Glutamatergic neuron (in vitro differentiated cells): Measurements from ENCODE around the gene PPM1E. TPM values are rescaled to one million over a fixed set of nuclear protein-coding genes. Genes with fewer than 3 reads are reported as not detected.

Experiments
- DNase-seq: peaks from one replicate; pipeline ENCODE4 v3.0.0; 2022
- H3K27ac Mint-ChIP-seq: one replicate; pipeline ENCODE4 v1.8.0; 2020; ENCODE audit warnings: mild to moderate bottlenecking, mixed read lengths, inconsistent platforms; ENCODE audit not compliant: unreplicated experiment
- H3K27me3 Mint-ChIP-seq: one replicate; pipeline ENCODE4 v1.8.0; 2020; ENCODE audit warnings: mild to moderate bottlenecking, moderate library complexity, mixed read lengths, inconsistent platforms; ENCODE audit not compliant: unreplicated experiment
- H3K36me3 Mint-ChIP-seq: one replicate; pipeline ENCODE4 v1.8.0; 2020; ENCODE audit warnings: mild to moderate bottlenecking, mixed read lengths, inconsistent platforms; ENCODE audit not compliant: unreplicated experiment
- H3K4me1 Mint-ChIP-seq: one replicate; pipeline ENCODE4 v1.8.0; 2020; ENCODE audit warnings: mild to moderate bottlenecking, low read depth, mixed read lengths, inconsistent platforms; ENCODE audit not compliant: unreplicated experiment
- H3K4me3 Mint-ChIP-seq: one replicate; pipeline ENCODE4 v1.8.0; 2020; ENCODE audit warnings: mild to moderate bottlenecking, mixed read lengths, inconsistent platforms; ENCODE audit not compliant: unreplicated experiment
- H3K9me3 Mint-ChIP-seq: one replicate; pipeline ENCODE4 v1.8.0; 2020; ENCODE audit warnings: mild to moderate bottlenecking, moderate library complexity, mixed read lengths, inconsistent platforms; ENCODE audit not compliant: unreplicated experiment
- CTCF ChIP-seq: fragments of 200-600 bp; sonication (generic); IDR thresholded peaks from one replicate; pipeline ENCODE4 v1.5.0; 2021; ENCODE audit not compliant: partially characterized antibody, unreplicated experiment
- total RNA-seq: library from RNA; stranded (reverse); fragmentation: NEBNext Ultra II Directional; extraction: Animal tissue kit (Norgen Biotek cat#: 25700); gene quantifications from one replicate; pipeline ENCODE4 v1.2.1, GENCODE V29; 2021; ENCODE audit not compliant: unreplicated experiment

The PPM1E gene
- total RNA-seq, 1 donor from 2014 or later, result 52.5 TPM

- H3K27ac Mint-ChIP-seq, result no peak overlapping the region
These were observed 165.1 kb downstream of the PPM1E start for GRCh38 chr17:58920773-58921172.

GRCh38 chr17:58932956-58933355 is 177.3 kb downstream of the PPM1E start:
- Mint-ChIP-seq H3K27ac (no peak overlapping the region), H3K36me3 (no peaks in the 10 kb centered on the region), H3K27me3 (peaks cover 2% of the 10 kb centered on the region), H3K4me3 (no peak overlapping the region), H3K4me1 (no peaks in the 10 kb centered on the region), H3K9me3 (no peaks in the 10 kb centered on the region)
- no peak for DNase-seq
- no peak for TF ChIP-seq CTCF

More at GRCh38 chr17:58920773-58921172, 165.1 kb downstream of the PPM1E start:
- H3K36me3 Mint-ChIP-seq, result no peaks in the 10 kb centered on the region
- TF ChIP-seq CTCF, result no peak
- peaks cover 5% of the 10 kb centered on the region for H3K27me3 Mint-ChIP-seq
- no peak overlapping the region for H3K4me3 Mint-ChIP-seq
- no peak for DNase-seq
- H3K4me1 Mint-ChIP-seq, result no peaks in the 10 kb centered on the region
- peaks cover 4% of the 10 kb centered on the region for H3K9me3 Mint-ChIP-seq

- H3K4me3 Mint-ChIP-seq, result no peak overlapping the region
- H3K27ac Mint-ChIP-seq, result no peak overlapping the region
- no peaks in the 10 kb centered on the region for H3K4me1 Mint-ChIP-seq
- H3K9me3 Mint-ChIP-seq, result no peaks in the 10 kb centered on the region
- DNase-seq, result no peak
- TF ChIP-seq CTCF, result no peak
- no peaks in the 10 kb centered on the region for H3K36me3 Mint-ChIP-seq
- peaks cover 2% of the 10 kb centered on the region for H3K27me3 Mint-ChIP-seq
These were observed 180.6 kb downstream of the PPM1E start for GRCh38 chr17:58936295-58936694.

- Mint-ChIP-seq H3K9me3 (peaks cover 5% of the 10 kb centered on the region), H3K27me3 (peaks cover 2% of the 10 kb centered on the region), H3K4me3 (no peak overlapping the region), H3K36me3 (peaks cover 18% of the 10 kb centered on the region), H3K27ac (no peak overlapping the region), H3K4me1 (no peaks in the 10 kb centered on the region)
- no peak for TF ChIP-seq CTCF
- DNase-seq, result no peak
These were observed 188.5 kb downstream of the PPM1E start for GRCh38 chr17:58944166-58944565.

GRCh38 chr17:58947411-58947810 is 191.8 kb downstream of the PPM1E start:
- no peak for TF ChIP-seq CTCF
- H3K4me1 Mint-ChIP-seq, result no peaks in the 10 kb centered on the region
- peaks cover 36% of the 10 kb centered on the region for H3K36me3 Mint-ChIP-seq
- H3K4me3 Mint-ChIP-seq, result no peak overlapping the region
- H3K27me3 Mint-ChIP-seq, result peaks cover 3% of the 10 kb centered on the region
- no peak overlapping the region for H3K27ac Mint-ChIP-seq
- no peak for DNase-seq
- H3K9me3 Mint-ChIP-seq, result peaks cover 13% of the 10 kb centered on the region
